ENCODE data around the gene STPG3. TPM values are rescaled to one million over a fixed set of nuclear protein-coding genes. Genes with fewer than 3 reads are reported as not detected.

STPG3 gene
- not detected for total RNA-seq

DNA sequence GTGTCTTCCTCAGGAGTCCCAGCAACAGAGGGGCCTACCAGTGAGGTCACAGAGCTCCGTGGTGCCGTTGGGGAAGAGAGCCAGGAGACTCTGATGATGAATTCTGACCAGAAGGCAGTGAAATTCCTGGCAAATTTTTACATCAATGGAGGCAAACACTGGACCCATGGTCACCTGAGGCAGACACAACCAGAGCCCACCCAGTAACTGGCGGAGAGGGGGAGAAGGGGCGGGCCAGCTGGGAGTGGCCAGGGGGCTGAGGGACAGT lies at the start of gene STPG3:
Gene STPG3, plus strand, starts transcription at position 93 of the 268 bp plus-strand sequence. Its CDS starts 1 bp downstream, at position 94.
- ATAC-seq (no peak), DNase-seq (no peak)
- no peaks in the 10 kb centered on the region for H3K9me3 Mint-ChIP-seq (ENCODE audit: insufficient read depth)
- H3K4me1 Mint-ChIP-seq (ENCODE audit: low read depth): peaks cover 10% of the 10 kb centered on the region
- ChIA-PET CTCF (no interaction called here), POLR2A (no interaction called here)
- H3K27me3 Mint-ChIP-seq (ENCODE audit: low read depth): no peaks in the 10 kb centered on the region
- no peak within 1 kb of the TSS for H3K27ac Mint-ChIP-seq
- no peak within 1 kb of the TSS for H3K4me3 Mint-ChIP-seq
- H3K36me3 Mint-ChIP-seq (ENCODE audit: low read depth): peaks cover 3% of the 10 kb centered on the region

DNA sequence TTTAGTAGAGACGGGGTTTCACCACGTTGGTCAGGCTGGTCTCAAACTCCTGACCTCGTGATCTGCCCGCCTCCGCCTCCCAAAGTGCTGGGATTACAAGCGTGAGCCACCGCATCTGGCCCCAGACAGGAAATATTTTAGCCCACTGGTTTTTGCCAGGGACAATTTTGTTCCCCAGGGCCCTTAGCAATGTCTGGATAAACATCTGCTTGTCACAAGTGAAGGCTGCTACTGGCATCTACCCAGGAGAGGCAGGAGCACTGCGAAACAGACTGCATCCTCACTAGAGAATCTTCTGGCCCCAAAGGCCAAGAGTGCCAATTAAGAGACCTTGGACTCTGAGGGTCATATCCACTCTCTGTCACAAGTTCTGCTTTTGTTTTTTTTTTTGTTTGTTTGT lies 48.1 kb upstream of the STPG3 start:
- DNase-seq (no peak), ATAC-seq (no peak)
- ChIA-PET CTCF (interaction anchor here (0.9 to 1.1 kb wide), 2 partner anchors 24 to 34 kb away, joined by 3 read pairs; partner anchors contain the start of gene RNF224), POLR2A (interaction anchor here (1.0 kb wide), 1 partner anchor 14 kb away, joined by 3 read pairs; the partner anchor contains the start of genes ANAPC2 and SSNA1)
- Mint-ChIP-seq H3K4me1 (ENCODE audit: low read depth) (peaks cover 57% of the 10 kb centered on the region), H3K36me3 (ENCODE audit: low read depth) (peaks cover 20% of the 10 kb centered on the region), H3K27me3 (ENCODE audit: low read depth) (no peaks in the 10 kb centered on the region), H3K27ac (no peak overlapping the region), H3K4me3 (no peak overlapping the region), H3K9me3 (ENCODE audit: insufficient read depth) (no peaks in the 10 kb centered on the region)

DNA sequence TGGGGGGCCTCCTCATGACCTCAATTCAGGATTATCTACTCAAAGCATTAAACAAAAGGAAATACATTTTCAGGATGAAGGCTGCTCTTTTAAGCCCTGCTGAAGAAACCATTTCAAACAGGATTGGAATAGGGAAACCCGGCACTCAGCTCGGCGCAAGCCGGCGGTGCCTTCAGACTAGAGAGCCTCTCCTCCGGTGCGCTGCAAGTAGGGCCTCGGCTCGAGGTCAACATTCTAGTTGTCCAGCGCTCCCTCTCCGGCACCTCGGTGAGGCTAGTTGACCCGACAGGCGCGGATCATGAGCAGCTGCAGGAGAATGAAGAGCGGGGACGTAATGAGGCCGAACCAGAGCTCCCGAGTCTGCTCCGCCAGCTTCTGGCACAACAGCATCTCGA lies 46.4 kb upstream of the STPG3 start:
- Mint-ChIP-seq H3K27me3 (ENCODE audit: low read depth) (no peaks in the 10 kb centered on the region), H3K27ac (peak overlapping the region; percentile 97), H3K4me1 (ENCODE audit: low read depth) (peaks cover 51% of the 10 kb centered on the region), H3K4me3 (peak overlapping the region; percentile 94), H3K36me3 (ENCODE audit: low read depth) (peaks cover 31% of the 10 kb centered on the region), H3K9me3 (ENCODE audit: insufficient read depth) (no peaks in the 10 kb centered on the region)
- POLR2A ChIA-PET: interaction anchor here (0.6 to 2.6 kb wide), 9 partner anchors 9 to 109 kb away, joined by 3 to 12 read pairs (median 4); partner anchors contain the start of genes RNF208 and SSNA1
- CTCF ChIA-PET: interaction anchor here (0.9 to 1.8 kb wide), 7 partner anchors 16 to 302 kb away, joined by 3 to 7 read pairs (median 3); partner anchors contain the start of gene SSNA1
- DNase-seq (no peak), ATAC-seq (no peak)

DNA sequence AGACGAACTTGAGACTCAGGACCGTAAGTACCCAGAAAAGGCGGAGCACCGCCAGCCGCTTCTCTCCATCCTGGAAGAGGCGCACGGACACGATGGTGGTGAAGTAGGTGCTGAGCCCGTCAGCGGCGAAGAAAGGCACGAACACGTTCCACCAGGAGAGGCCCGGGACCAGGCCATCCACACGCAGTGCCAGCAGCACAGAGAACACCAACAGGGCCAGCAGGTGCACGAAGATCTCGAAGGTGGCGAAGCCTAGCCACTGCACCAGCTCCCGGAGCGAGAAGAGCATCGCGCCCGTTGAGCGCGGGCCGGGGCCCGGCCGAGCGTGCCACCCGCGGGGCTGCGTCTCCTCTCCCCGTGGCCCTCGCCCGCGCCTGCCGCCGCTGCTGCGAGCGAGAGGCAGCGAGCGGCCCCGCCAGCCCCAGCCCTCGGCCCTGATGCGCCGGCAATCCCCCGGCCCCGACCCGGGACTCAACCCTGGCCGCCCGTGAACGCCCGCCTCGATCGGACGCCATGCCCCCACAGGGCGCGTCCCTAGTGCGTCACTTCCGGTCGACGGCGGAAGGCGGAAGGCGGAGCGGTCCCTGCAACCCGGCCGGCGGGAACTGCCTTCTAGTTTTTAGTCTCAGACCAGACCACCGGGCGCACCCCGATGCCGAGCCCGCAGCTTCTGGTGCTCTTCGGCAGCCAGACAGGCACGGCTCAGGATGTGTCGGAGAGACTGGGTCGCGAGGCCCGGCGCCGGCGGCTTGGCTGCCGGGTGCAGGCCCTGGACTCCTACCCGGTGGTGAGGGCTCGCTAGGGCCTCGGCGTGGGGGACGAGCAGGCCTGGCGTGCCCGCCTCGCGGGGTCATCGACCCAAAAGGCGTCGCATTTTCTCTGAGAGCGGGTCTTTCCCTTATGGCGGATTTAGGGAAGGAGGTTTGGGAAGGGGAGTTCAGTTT lies 45.7 kb upstream of the STPG3 start, which contains the start of the genes NDOR1 and TMEM203:
Gene NDOR1, plus strand, starts transcription at position 575 of the 944 bp plus-strand sequence. Its CDS starts 78 bp downstream, at position 653.
Gene TMEM203, minus strand, starts transcription at position 523 of the 944 bp plus-strand sequence. Its CDS starts 234 bp downstream, at position 289.
- ATAC-seq (peak; percentile 57), DNase-seq (peak; percentile 96)
- POLR2A ChIA-PET: interaction anchor here (0.7 to 2.6 kb wide), 10 partner anchors 10 to 110 kb away, joined by 4 to 12 read pairs (median 4); partner anchors contain the start of genes RNF208 and SSNA1
- peak within 1 kb of the TSS; percentile 97 for H3K27ac Mint-ChIP-seq
- CTCF ChIA-PET: interaction anchor here (0.9 to 1.8 kb wide), 7 partner anchors 17 to 303 kb away, joined by 3 to 7 read pairs (median 4); partner anchors contain the start of gene SSNA1
- no peaks in the 10 kb centered on the region for H3K9me3 Mint-ChIP-seq (ENCODE audit: insufficient read depth)
- peak within 1 kb of the TSS; percentile 94 for H3K4me3 Mint-ChIP-seq
- no peaks in the 10 kb centered on the region for H3K27me3 Mint-ChIP-seq (ENCODE audit: low read depth)
- H3K4me1 Mint-ChIP-seq (ENCODE audit: low read depth): peaks cover 51% of the 10 kb centered on the region
- H3K36me3 Mint-ChIP-seq (ENCODE audit: low read depth): peaks cover 33% of the 10 kb centered on the region

DNA sequence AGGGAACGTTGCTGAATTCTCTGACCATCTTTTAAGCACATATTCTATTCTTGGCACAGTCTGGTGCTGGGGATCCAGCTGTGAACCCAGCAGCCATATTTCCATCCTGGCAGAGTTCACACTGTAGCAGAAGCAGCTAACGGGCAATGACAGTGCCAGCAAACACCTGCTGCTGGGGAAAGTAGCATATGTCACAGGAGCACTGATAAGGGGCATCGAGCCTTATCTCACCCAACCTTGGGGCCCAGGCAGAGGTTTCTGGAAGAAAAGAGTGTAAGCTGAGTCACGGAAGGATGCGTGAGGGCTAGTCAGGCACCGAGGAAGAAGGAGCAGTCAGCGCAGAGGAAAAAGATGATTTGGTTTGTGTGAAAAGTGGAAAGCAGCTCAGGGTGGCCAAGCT lies 44.5 kb upstream of the STPG3 start:
- H3K9me3 Mint-ChIP-seq (ENCODE audit: insufficient read depth): no peaks in the 10 kb centered on the region
- DNase-seq (no peak), ATAC-seq (no peak)
- CTCF ChIA-PET: interaction anchor here (1.4 to 1.6 kb wide), 2 partner anchors 30 to 171 kb away, joined by 3 to 5 read pairs; no protein-coding TSS in a partner anchor
- peaks cover 37% of the 10 kb centered on the region for H3K36me3 Mint-ChIP-seq (ENCODE audit: low read depth)
- H3K27me3 Mint-ChIP-seq (ENCODE audit: low read depth): no peaks in the 10 kb centered on the region
- peak overlapping the region; percentile 94 for H3K4me3 Mint-ChIP-seq
- POLR2A ChIA-PET: interaction anchor here (0.8 to 2.6 kb wide), 4 partner anchors 16 to 76 kb away, joined by 3 to 12 read pairs (median 6); partner anchors contain the start of gene RNF208
- H3K27ac Mint-ChIP-seq: peak overlapping the region; percentile 97
- H3K4me1 Mint-ChIP-seq (ENCODE audit: low read depth): peaks cover 44% of the 10 kb centered on the region

DNA sequence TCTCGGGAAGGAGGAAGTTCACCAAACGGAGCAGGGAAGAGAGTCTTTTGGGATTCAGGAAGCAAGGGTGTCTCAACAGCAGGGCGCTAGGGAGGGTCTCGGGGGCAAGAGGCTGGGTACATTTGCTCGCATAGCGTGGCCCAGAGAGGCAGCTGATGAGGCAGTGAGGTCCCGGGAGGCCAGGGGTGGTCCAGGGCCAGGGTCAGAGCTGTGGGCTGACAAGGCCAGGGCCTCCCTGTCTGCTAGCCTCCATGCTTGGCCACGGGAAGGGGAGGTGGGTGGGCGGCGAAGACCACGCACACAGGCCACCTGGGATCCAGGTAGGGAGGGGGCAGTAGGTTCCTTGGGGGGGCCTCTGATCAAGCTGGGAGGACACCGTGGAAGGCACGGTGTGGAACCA lies 39.6 kb upstream of the STPG3 start:
- Mint-ChIP-seq H3K4me3 (no peak overlapping the region), H3K9me3 (ENCODE audit: insufficient read depth) (no peaks in the 10 kb centered on the region), H3K36me3 (ENCODE audit: low read depth) (peaks cover 27% of the 10 kb centered on the region), H3K27me3 (ENCODE audit: low read depth) (no peaks in the 10 kb centered on the region), H3K27ac (no peak overlapping the region), H3K4me1 (ENCODE audit: low read depth) (peaks cover 16% of the 10 kb centered on the region)
- ChIA-PET POLR2A (no interaction called here), CTCF (no interaction called here)
- ATAC-seq: no peak
- DNase-seq: no peak

DNA sequence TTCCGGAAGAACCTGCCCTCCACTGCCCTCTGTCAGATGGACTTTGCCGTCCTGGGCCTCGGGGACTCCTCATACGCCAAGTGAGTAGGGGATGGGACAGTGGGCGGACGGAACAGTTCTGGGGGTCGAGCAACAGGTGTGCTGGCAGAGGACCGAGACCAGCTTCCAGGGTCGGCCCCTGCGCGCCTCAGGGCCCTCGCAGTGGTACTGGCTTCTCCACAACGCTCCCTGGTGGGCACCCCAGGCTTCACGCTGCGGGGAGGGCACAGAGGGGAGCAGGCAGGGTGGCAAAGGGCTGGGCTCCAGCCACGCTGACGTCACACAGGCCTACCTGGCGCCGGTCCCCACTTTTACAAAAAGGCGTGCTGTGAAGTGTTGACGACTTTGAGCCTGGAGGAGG lies 38.6 kb upstream of the STPG3 start:
- no peak overlapping the region for H3K4me3 Mint-ChIP-seq

DNA sequence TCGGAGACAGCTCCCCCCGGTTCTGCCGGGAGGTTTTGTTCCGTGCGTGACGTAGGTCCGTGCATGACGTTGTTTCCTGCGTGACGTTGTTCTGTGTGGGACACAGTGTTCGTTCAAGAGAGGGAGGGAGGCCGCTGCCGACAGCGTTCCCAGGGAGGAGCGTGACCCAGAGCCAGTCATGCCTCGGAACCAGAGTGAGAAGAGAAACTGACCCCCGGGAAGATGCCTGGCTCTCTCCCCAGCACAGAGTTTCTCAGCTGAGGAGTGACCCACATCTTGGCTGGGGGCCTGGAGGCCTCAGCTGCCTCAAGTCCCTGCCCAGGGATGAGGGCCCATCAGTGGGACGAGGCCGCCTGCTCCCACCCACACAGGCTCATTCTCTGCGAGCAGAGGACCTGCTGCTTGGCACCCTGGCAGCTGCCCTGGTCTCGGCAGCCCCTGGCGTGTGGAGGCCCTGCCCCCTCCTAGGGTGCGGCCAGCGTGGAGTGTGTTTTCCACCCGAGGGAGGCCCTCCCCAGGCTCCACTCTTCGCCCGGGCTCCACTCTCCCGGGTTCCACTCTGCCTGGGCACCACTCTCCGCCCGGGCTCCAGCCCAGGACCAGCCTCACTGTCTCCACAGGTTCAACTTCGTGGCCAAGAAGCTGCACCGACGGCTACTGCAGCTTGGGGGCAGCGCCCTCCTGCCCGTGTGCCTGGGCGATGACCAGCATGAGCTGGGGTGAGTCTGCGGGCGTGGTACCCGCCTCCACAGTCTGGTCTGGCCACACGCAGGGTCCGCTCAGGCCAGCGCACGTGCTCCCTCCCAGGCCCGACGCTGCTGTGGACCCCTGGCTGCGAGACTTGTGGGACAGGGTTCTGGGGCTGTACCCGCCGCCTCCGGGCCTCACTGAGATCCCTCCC lies 37.7 kb upstream of the STPG3 start:
- H3K27ac Mint-ChIP-seq: no peak overlapping the region
- no peak for DNase-seq
- peaks cover 3% of the 10 kb centered on the region for H3K4me1 Mint-ChIP-seq (ENCODE audit: low read depth)
- ATAC-seq: no peak
- peaks cover 15% of the 10 kb centered on the region for H3K36me3 Mint-ChIP-seq (ENCODE audit: low read depth)
- ChIA-PET CTCF (no interaction called here), POLR2A (interaction anchor here (0.9 kb wide), 1 partner anchor 98 kb away, joined by 3 read pairs; no protein-coding TSS in a partner anchor)
- H3K9me3 Mint-ChIP-seq (ENCODE audit: insufficient read depth): no peaks in the 10 kb centered on the region
- H3K4me3 Mint-ChIP-seq: no peak overlapping the region
- H3K27me3 Mint-ChIP-seq (ENCODE audit: low read depth): no peaks in the 10 kb centered on the region

More for the DNA sequence above, 38.6 kb upstream of the STPG3 start:
- ATAC-seq (no peak), DNase-seq (no peak)
- CTCF ChIA-PET: no interaction called here
- Mint-ChIP-seq H3K27me3 (ENCODE audit: low read depth) (no peaks in the 10 kb centered on the region), H3K36me3 (ENCODE audit: low read depth) (peaks cover 18% of the 10 kb centered on the region), H3K4me1 (ENCODE audit: low read depth) (peaks cover 6% of the 10 kb centered on the region), H3K9me3 (ENCODE audit: insufficient read depth) (no peaks in the 10 kb centered on the region), H3K27ac (no peak overlapping the region)
- POLR2A ChIA-PET: no interaction called here

DNA sequence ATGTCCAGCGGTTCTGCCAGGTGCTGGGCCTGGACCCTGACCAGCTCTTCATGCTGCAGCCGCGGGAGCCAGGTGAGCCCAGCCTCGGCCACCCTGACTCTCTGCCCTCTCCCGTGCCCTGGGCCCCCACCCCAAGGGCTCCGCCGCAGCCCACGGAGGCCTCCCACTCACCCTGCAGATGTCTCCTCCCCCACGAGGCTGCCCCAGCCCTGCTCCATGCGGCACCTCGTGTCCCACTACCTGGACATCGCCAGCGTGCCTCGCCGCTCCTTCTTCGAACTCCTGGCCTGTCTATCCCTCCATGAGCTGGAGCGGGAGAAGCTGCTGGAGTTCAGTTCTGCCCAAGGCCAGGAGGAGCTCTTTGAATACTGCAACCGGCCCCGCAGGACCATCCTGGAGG lies 36.5 kb upstream of the STPG3 start:
- H3K27ac Mint-ChIP-seq: no peak overlapping the region
- DNase-seq (no peak), ATAC-seq (no peak)
- H3K4me3 Mint-ChIP-seq: no peak overlapping the region
- H3K27me3 Mint-ChIP-seq (ENCODE audit: low read depth): no peaks in the 10 kb centered on the region
- H3K36me3 Mint-ChIP-seq (ENCODE audit: low read depth): peaks cover 6% of the 10 kb centered on the region
- ChIA-PET POLR2A (interaction anchor here (1.2 kb wide), 1 partner anchor 26 kb away, joined by 3 read pairs; no protein-coding TSS in a partner anchor), CTCF (no interaction called here)
- H3K4me1 Mint-ChIP-seq (ENCODE audit: low read depth): no peaks in the 10 kb centered on the region
- no peaks in the 10 kb centered on the region for H3K9me3 Mint-ChIP-seq (ENCODE audit: insufficient read depth)

DNA sequence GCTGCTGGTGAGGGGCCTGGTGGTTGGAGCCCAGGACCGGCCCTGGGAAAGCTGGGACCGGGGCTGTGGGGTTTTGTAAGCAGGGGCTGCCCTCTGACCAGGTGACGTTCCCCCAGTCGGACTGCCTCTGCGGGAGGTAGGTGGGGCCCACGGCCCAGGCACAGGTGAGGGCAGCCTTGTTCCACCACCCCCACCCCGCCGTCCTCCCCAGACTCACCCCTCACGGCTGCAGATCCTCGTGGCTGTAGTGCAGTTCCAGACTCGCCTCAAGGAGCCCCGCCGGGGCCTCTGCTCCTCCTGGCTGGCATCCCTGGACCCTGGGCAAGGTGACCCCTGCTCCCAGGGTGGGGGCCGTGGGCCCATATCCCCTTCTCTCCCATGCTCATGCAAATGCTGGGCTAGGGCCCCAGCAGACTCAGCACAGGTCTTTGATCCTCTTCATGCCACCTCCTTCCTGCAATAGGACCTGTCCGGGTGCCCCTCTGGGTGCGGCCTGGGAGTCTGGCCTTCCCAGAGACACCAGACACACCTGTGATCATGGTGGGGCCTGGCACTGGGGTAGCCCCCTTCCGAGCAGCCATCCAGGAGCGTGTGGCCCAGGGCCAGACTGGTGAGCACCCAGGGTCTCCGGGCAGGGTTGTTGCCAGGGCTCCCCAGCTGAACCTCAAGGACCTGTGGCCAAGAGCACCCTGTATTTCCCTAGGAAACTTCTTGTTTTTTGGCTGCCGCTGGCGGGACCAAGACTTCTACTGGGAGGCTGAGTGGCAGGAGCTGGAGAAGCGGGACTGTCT lies 35.7 kb upstream of the STPG3 start:
- H3K4me1 Mint-ChIP-seq (ENCODE audit: low read depth): no peaks in the 10 kb centered on the region
- ATAC-seq: no peak
- H3K9me3 Mint-ChIP-seq (ENCODE audit: insufficient read depth): no peaks in the 10 kb centered on the region
- ChIA-PET CTCF (no interaction called here), POLR2A (interaction anchor here (1.1 to 1.5 kb wide), 4 partner anchors 11 to 26 kb away, joined by 3 to 5 read pairs (median 4); partner anchors contain the start of genes TPRN and TUBB4B)
- no peak overlapping the region for H3K27ac Mint-ChIP-seq
- peaks cover 4% of the 10 kb centered on the region for H3K36me3 Mint-ChIP-seq (ENCODE audit: low read depth)
- no peaks in the 10 kb centered on the region for H3K27me3 Mint-ChIP-seq (ENCODE audit: low read depth)
- no peak for DNase-seq
- H3K4me3 Mint-ChIP-seq: no peak overlapping the region
